WTC11 (cell line): ENCODE data around the gene CPXM2. TPM values are rescaled to one million over a fixed set of nuclear protein-coding genes. Genes with fewer than 3 reads are reported as not detected.

Source experiments
- ATAC-seq: fragments of 200-7000 bp; cut with Tn5 transposase; 2 replicates; pipeline ENCODE4 v1.10.0; 2021; ENCODE audit warnings: mild to moderate bottlenecking, moderate library complexity
- CTCF ChIA-PET: fragments of 300-600 bp; sonication (Branson Sonifier 250); formaldehyde crosslinking; loops from one replicate; lab custom pipeline; 2021; ENCODE audit warnings: antibody characterized with exemption; lab: Charles Lee
- POLR2A ChIA-PET: fragments of 350-600 bp; sonication (Branson Sonifier 250); formaldehyde crosslinking; loops from one replicate; lab custom pipeline; 2021; ENCODE audit warnings: antibody characterized with exemption; lab: Charles Lee
- DNase-seq: peaks from one replicate; pipeline ENCODE4 v3.0.0; 2021; ENCODE audit warnings: low spot score
- H3K27ac Mint-ChIP-seq: 2 replicates; pipeline ENCODE4 v1.8.0; 2021; ENCODE audit warnings: mixed read lengths
- H3K27me3 Mint-ChIP-seq: 2 replicates; pipeline ENCODE4 v1.8.0; 2021; ENCODE audit warnings: low read depth, mild to moderate bottlenecking, moderate library complexity, mixed read lengths
- H3K36me3 Mint-ChIP-seq: 2 replicates; pipeline ENCODE4 v1.8.0; 2021; ENCODE audit warnings: mixed read lengths
- H3K4me1 Mint-ChIP-seq: 2 replicates; pipeline ENCODE4 v1.8.0; 2022; ENCODE audit warnings: mixed read lengths
- H3K4me3 Mint-ChIP-seq: 2 replicates; pipeline ENCODE4 v1.8.0; 2021; ENCODE audit warnings: mild to moderate bottlenecking, moderate library complexity, mixed read lengths
- H3K9me3 Mint-ChIP-seq: 2 replicates; pipeline ENCODE4 v1.8.0; 2021; ENCODE audit warnings: mixed read lengths
- ARID4B ChIP-seq: sonication (generic); formaldehyde crosslinking; IDR thresholded peaks from 2 replicates; pipeline ENCODE4 v1.8.0; 2023; ENCODE audit warnings: missing genetic modification reagents, mild to moderate bottlenecking, borderline replicate concordance
- CBFB ChIP-seq: sonication (generic); formaldehyde crosslinking; IDR thresholded peaks from 2 replicates; pipeline ENCODE4 v1.8.1; 2022; ENCODE audit warnings: mild to moderate bottlenecking, low read depth, missing genetic modification reagents
- EMX1 ChIP-seq: fragments of 250-450 bp; sonication (Bioruptor Pico); IDR thresholded peaks from 2 replicates; pipeline ENCODE4 v1.8.0; 2021; ENCODE audit warnings: mild to moderate bottlenecking
- ETV6 ChIP-seq: sonication (generic); formaldehyde crosslinking; IDR thresholded peaks from 2 replicates; pipeline ENCODE4 v1.8.1; 2022; ENCODE audit warnings: mild to moderate bottlenecking, missing genetic modification reagents
- GABPB1 ChIP-seq: sonication (generic); formaldehyde crosslinking; IDR thresholded peaks from 2 replicates; pipeline ENCODE4 v1.8.1; 2023; ENCODE audit warnings: mild to moderate bottlenecking, missing genetic modification reagents
- KAT7 ChIP-seq: sonication (generic); formaldehyde crosslinking; IDR thresholded peaks from 2 replicates; pipeline ENCODE4 v1.8.1; 2023; ENCODE audit warnings: missing genetic modification reagents, mild to moderate bottlenecking, borderline replicate concordance
- MXD4 ChIP-seq: fragments of 250-450 bp; sonication (Bioruptor Pico); IDR thresholded peaks from 2 replicates; pipeline ENCODE4 v1.8.0; 2021; ENCODE audit warnings: mild to moderate bottlenecking, moderate library complexity, borderline replicate concordance
- NFATC4 ChIP-seq: fragments of 250-450 bp; sonication (Bioruptor Pico); IDR thresholded peaks from 2 replicates; pipeline ENCODE4 v1.9.0; 2021; ENCODE audit warnings: mild to moderate bottlenecking
- PRRX2 ChIP-seq: fragments of 250-450 bp; sonication (Bioruptor Pico); IDR thresholded peaks from 2 replicates; pipeline ENCODE4 v1.8.0; 2021; ENCODE audit warnings: mild to moderate bottlenecking
- RELA ChIP-seq: sonication (generic); formaldehyde crosslinking; IDR thresholded peaks from 2 replicates; pipeline ENCODE4 v1.8.1; 2022; ENCODE audit warnings: missing genetic modification reagents, mild to moderate bottlenecking, borderline replicate concordance
- SP1 ChIP-seq: sonication (generic); formaldehyde crosslinking; conservative IDR thresholded peaks from 2 replicates; pipeline ENCODE4 v1.8.1; 2022; ENCODE audit warnings: missing genetic modification reagents
- USF2 ChIP-seq: sonication (generic); formaldehyde crosslinking; IDR thresholded peaks from 2 replicates; pipeline ENCODE4 v1.8.1; 2023; ENCODE audit warnings: mild to moderate bottlenecking, missing genetic modification reagents, moderate library complexity
- ZNF121 ChIP-seq: sonication (generic); formaldehyde crosslinking; IDR thresholded peaks from 2 replicates; pipeline ENCODE4 v1.8.0; 2023; ENCODE audit warnings: missing genetic modification reagents
- ZNF263 ChIP-seq: sonication (generic); formaldehyde crosslinking; IDR thresholded peaks from 2 replicates; pipeline ENCODE4 v1.8.1; 2022; ENCODE audit warnings: low read depth, mild to moderate bottlenecking, moderate library complexity, missing genetic modification reagents
- ZNF396 ChIP-seq: fragments of 250-450 bp; sonication (Bioruptor Pico); IDR thresholded peaks from 2 replicates; pipeline ENCODE4 v1.8.0; 2021; ENCODE audit warnings: mild to moderate bottlenecking, moderate library complexity, borderline replicate concordance
- ZNF416 ChIP-seq: fragments of 250-450 bp; sonication (Bioruptor Pico); IDR thresholded peaks from 2 replicates; pipeline ENCODE4 v1.9.0; 2021; ENCODE audit warnings: mild to moderate bottlenecking, inconsistent platforms
- ZNF532 ChIP-seq: fragments of 250-450 bp; sonication (Bioruptor Pico); IDR thresholded peaks from 2 replicates; pipeline ENCODE4 v1.9.0; 2021; ENCODE audit warnings: mild to moderate bottlenecking, borderline replicate concordance
- total RNA-seq: library from RNA; stranded (reverse); gene quantifications from 3 replicates; pipeline ENCODE4 v1.2.3, GENCODE V29; 2021
- TF ChIP-seq, protein P1 (sequence below): sonication (generic); formaldehyde crosslinking; IDR thresholded peaks from 2 replicates; pipeline ENCODE4 v1.8.0; 2022; ENCODE audit warnings: mild to moderate bottlenecking, missing genetic modification reagents
- TF ChIP-seq, protein P2 (sequence below): fragments of 200-600 bp; IDR thresholded peaks from 2 replicates; pipeline ENCODE4 v1.8.0; 2022; ENCODE audit warnings: antibody characterized with exemption
- TF ChIP-seq, protein P3 (sequence below): fragments of 250-450 bp; sonication (Bioruptor Pico); IDR thresholded peaks from 2 replicates; pipeline ENCODE4 v1.9.0; 2021; ENCODE audit warnings: mild to moderate bottlenecking

The CPXM2 gene
- total RNA-seq, 1 experiment from 2014 or later: 3.4 TPM

DNA sequence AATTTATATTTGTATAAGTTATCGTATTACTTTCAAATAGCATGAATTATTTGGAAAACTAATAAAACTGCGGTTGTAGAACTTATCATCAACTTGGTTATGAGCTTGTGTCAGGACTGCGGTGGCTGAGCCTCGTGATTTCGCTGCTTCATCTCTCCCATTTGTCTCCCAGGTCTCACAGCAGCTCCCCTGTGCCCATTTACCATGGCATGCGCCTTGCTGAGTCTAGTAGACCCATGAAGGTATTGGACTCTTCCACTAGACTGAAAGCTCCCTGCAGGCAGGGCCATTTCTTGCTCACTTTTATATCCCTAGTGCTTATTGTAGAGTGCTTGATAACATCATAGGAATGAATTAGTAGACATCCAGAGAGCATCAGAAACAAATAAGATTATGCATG, 53.9 kb downstream of the CPXM2 start:
- DNase-seq: no peak
- Mint-ChIP-seq H3K27me3 (no peaks in the 10 kb centered on the region; the same call in 1 of the 2 replicates), H3K9me3 (no peaks in the 10 kb centered on the region), H3K4me1 (peaks cover 31% of the 10 kb centered on the region), H3K27ac (no peak overlapping the region), H3K4me3 (no peak overlapping the region), H3K36me3 (no peaks in the 10 kb centered on the region)
- CTCF ChIA-PET: no interaction called here
- no peak for ATAC-seq
- TF ChIP-seq EMX1 (CRISPR knock-in tag) (no peak), GABPB1 (CRISPR knock-in tag) (no peak), USF2 (no peak), KAT7 (no peak), ZNF263 (no peak), SP1 (CRISPR knock-in tag) (no peak), CBFB (no peak), ZNF416 (CRISPR knock-in tag) (no peak), NFATC4 (no peak)
- POLR2A ChIA-PET: no interaction called here

GRCh38 chr10:123836418-123837145, 55.0 kb downstream of the CPXM2 start:
- POLR2A ChIA-PET: no interaction called here
- H3K27me3 Mint-ChIP-seq: no peaks in the 10 kb centered on the region; the same call in 1 of the 2 replicates
- H3K4me3 Mint-ChIP-seq: no peak overlapping the region
- no peak for ATAC-seq
- no peak overlapping the region for H3K27ac Mint-ChIP-seq
- CTCF ChIA-PET: no interaction called here
- DNase-seq: no peak
- no peaks in the 10 kb centered on the region for H3K36me3 Mint-ChIP-seq
- H3K9me3 Mint-ChIP-seq: no peaks in the 10 kb centered on the region
- peaks cover 31% of the 10 kb centered on the region for H3K4me1 Mint-ChIP-seq
- TF ChIP-seq, protein P1, sequence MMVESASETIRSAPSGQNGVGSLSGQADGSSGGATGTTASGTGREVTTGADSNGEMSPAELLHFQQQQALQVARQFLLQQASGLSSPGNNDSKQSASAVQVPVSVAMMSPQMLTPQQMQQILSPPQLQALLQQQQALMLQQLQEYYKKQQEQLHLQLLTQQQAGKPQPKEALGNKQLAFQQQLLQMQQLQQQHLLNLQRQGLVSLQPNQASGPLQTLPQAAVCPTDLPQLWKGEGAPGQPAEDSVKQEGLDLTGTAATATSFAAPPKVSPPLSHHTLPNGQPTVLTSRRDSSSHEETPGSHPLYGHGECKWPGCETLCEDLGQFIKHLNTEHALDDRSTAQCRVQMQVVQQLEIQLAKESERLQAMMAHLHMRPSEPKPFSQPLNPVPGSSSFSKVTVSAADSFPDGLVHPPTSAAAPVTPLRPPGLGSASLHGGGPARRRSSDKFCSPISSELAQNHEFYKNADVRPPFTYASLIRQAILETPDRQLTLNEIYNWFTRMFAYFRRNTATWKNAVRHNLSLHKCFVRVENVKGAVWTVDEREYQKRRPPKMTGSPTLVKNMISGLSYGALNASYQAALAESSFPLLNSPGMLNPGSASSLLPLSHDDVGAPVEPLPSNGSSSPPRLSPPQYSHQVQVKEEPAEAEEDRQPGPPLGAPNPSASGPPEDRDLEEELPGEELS (CRISPR knock-in tag): no peak
- TF ChIP-seq SP1 (CRISPR knock-in tag) (no peak), PRRX2 (CRISPR knock-in tag) (no peak), ARID4B (CRISPR knock-in tag) (no peak), MXD4 (CRISPR knock-in tag) (no peak), ETV6 (no peak), RELA (no peak), ZNF532 (CRISPR knock-in tag) (no peak), ZNF396 (CRISPR knock-in tag) (no peak), ZNF121 (CRISPR knock-in tag) (no peak)
- TF ChIP-seq, protein P2, sequence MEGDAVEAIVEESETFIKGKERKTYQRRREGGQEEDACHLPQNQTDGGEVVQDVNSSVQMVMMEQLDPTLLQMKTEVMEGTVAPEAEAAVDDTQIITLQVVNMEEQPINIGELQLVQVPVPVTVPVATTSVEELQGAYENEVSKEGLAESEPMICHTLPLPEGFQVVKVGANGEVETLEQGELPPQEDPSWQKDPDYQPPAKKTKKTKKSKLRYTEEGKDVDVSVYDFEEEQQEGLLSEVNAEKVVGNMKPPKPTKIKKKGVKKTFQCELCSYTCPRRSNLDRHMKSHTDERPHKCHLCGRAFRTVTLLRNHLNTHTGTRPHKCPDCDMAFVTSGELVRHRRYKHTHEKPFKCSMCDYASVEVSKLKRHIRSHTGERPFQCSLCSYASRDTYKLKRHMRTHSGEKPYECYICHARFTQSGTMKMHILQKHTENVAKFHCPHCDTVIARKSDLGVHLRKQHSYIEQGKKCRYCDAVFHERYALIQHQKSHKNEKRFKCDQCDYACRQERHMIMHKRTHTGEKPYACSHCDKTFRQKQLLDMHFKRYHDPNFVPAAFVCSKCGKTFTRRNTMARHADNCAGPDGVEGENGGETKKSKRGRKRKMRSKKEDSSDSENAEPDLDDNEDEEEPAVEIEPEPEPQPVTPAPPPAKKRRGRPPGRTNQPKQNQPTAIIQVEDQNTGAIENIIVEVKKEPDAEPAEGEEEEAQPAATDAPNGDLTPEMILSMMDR: no peak
- TF ChIP-seq, protein P3, sequence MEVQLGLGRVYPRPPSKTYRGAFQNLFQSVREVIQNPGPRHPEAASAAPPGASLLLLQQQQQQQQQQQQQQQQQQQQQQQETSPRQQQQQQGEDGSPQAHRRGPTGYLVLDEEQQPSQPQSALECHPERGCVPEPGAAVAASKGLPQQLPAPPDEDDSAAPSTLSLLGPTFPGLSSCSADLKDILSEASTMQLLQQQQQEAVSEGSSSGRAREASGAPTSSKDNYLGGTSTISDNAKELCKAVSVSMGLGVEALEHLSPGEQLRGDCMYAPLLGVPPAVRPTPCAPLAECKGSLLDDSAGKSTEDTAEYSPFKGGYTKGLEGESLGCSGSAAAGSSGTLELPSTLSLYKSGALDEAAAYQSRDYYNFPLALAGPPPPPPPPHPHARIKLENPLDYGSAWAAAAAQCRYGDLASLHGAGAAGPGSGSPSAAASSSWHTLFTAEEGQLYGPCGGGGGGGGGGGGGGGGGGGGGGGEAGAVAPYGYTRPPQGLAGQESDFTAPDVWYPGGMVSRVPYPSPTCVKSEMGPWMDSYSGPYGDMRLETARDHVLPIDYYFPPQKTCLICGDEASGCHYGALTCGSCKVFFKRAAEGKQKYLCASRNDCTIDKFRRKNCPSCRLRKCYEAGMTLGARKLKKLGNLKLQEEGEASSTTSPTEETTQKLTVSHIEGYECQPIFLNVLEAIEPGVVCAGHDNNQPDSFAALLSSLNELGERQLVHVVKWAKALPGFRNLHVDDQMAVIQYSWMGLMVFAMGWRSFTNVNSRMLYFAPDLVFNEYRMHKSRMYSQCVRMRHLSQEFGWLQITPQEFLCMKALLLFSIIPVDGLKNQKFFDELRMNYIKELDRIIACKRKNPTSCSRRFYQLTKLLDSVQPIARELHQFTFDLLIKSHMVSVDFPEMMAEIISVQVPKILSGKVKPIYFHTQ (CRISPR knock-in tag): no peak
